T-helper 17 cell (primary cell): ENCODE results near the gene TMEM11. TPM values are rescaled to one million over a fixed set of nuclear protein-coding genes. Genes with fewer than 3 reads are reported as not detected.

Experiments used
- ATAC-seq: fragments of 150-1000 bp; cut with Tn5 transposase; 2 replicates; pipeline ENCODE4 v1.10.0; 2021; ENCODE audit warnings: mild to moderate bottlenecking, moderate library complexity
- DNase-seq, 3 donors: peaks; one replicate each; pipeline versions ENCODE4 v3.0.0 to v3.0.0-alpha.2; 2020 to 2021
- H3K9me3 ChIP-seq: one replicate; pipeline ENCODE4 v1.7.0; 2013; ENCODE audit warnings: low read length, mild to moderate bottlenecking; ENCODE audit not compliant: control insufficient read depth, poor library complexity, severe bottlenecking
- H3K27ac Mint-ChIP-seq: one replicate; pipeline ENCODE4 v1.8.0; 2022; ENCODE audit warnings: mild to moderate bottlenecking, moderate library complexity, mixed read lengths
- H3K27me3 Mint-ChIP-seq: one replicate; pipeline ENCODE4 v1.8.0; 2022; ENCODE audit warnings: mixed read lengths
- H3K36me3 Mint-ChIP-seq: one replicate; pipeline ENCODE4 v1.8.0; 2022; ENCODE audit warnings: low read depth, mixed read lengths
- H3K4me1 Mint-ChIP-seq: one replicate; pipeline ENCODE4 v1.8.0; 2022; ENCODE audit warnings: mild to moderate bottlenecking, mixed read lengths
- H3K4me3 Mint-ChIP-seq: one replicate; pipeline ENCODE4 v1.8.0; 2022; ENCODE audit warnings: mild to moderate bottlenecking, moderate library complexity, mixed read lengths
- total RNA-seq, 4 donors: library from RNA in 2 of 4; stranded (reverse) in 2 of 4; gene quantifications; one replicate each; pipeline ENCODE4 v1.2.3 and lab custom pipeline; 2022 to 2026

TMEM11 gene
- total RNA-seq, 2 donors from 2014 or later: 10.3 to 17.2 TPM

DNA sequence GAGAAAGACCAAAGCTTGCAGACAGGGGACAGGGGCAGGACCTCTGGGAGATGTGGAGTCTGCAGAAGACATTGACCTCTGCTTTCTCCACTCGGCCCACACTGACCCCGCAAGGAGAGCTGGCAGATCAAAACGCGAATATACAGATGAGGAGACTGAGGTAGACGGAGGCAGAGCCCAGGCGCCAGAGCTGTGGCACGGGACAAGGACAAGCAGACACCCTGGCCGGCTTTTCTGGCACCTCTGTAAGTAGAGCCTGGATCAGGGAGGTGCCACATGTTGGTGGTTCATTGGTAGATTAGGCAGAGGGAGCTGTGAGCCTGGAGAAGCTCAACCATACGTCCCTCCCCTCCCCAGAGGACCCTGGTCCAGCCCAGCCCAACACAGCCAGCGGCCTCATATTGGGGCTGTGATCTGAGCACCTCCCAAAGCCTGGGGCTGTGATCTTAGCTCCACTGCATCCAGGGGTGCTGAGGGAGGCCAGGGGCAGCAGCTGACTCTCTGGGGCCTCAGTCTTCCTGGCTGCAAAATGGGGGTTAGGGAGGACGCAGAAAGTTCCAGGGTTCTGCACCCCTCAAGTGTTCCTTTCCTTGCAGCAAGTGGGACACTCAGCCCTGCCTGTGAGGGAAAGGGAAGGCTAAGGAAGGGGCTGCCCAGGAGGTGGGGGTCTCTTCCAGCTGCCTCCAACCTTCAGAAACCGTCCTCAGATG, 35.3 kb upstream of the TMEM11 start:
- peak overlapping the region; percentile 81 for H3K27ac Mint-ChIP-seq
- peaks cover 31% of the 10 kb centered on the region for H3K4me1 Mint-ChIP-seq
- H3K4me3 Mint-ChIP-seq: no peak overlapping the region
- H3K9me3 ChIP-seq: no peaks in the 10 kb centered on the region
- H3K27me3 Mint-ChIP-seq: no peaks in the 10 kb centered on the region
- ATAC-seq: no peak
- no peak for DNase-seq
- no peaks in the 10 kb centered on the region for H3K36me3 Mint-ChIP-seq

DNA sequence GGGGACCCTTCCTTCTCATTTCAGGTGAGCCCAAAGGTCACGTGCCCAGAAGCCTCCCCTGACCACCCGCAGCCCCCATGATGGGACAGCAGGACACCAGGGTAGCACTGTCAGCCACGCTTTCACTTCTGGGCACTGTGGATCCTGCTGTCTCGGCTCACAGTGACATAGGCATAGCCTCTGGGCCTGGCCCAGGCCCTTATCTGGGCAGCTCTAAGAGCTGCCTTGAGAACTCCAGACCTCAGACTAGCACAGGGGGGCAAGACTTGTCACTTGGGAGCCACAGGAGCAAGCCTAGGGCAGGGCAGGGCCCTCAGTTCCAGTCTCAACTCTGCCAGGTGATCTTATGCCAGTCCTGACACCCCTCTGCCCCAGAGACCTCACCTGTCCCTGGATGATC, 34.5 kb upstream of the TMEM11 start:
- no peak for ATAC-seq
- Mint-ChIP-seq H3K27ac (peak overlapping the region; percentile 81), H3K36me3 (no peaks in the 10 kb centered on the region), H3K4me3 (no peak overlapping the region), H3K4me1 (peaks cover 28% of the 10 kb centered on the region), H3K27me3 (no peaks in the 10 kb centered on the region)
- H3K9me3 ChIP-seq: no peaks in the 10 kb centered on the region
- no peak for DNase-seq

DNA sequence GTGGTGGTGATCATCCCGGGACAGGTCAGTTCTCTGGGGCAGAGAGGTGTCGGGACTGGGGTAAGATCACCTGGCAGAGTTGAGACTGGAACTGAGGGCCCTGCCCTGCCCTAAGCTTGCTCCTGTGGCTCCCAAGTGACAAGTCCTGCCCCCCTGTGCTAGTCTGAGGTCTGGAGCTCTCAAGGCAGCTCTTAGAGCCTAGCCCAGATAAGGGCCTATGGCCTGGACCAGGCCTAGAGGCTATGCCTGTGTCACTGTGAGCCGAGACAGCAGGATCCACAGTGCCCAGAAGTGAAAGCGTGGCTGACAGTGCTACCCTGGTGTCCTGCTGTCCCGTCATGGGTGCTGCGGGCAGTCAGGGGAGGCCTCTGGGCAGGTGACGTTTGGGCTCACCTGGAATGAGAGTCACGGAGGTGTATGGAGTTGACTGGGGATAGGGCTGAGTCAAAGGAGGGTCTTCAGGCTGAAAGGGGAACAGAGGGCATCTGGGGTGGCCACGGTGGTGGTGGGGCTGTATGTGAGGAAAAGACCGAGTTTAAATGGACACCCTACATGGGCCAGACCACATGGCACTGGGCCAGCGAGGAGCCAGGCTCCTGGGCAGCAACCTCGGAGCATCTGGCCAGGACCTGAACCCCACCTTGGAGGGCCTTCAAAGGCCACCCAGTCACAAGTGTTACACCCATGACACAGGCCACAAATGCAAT, 33.7 kb upstream of the TMEM11 start:
- ATAC-seq (no peak), DNase-seq (no peak)
- no peaks in the 10 kb centered on the region for H3K36me3 Mint-ChIP-seq
- H3K27ac Mint-ChIP-seq: peak overlapping the region; percentile 81
- H3K4me3 Mint-ChIP-seq: no peak overlapping the region
- H3K4me1 Mint-ChIP-seq: peaks cover 28% of the 10 kb centered on the region
- no peaks in the 10 kb centered on the region for H3K9me3 ChIP-seq
- H3K27me3 Mint-ChIP-seq: no peaks in the 10 kb centered on the region

DNA sequence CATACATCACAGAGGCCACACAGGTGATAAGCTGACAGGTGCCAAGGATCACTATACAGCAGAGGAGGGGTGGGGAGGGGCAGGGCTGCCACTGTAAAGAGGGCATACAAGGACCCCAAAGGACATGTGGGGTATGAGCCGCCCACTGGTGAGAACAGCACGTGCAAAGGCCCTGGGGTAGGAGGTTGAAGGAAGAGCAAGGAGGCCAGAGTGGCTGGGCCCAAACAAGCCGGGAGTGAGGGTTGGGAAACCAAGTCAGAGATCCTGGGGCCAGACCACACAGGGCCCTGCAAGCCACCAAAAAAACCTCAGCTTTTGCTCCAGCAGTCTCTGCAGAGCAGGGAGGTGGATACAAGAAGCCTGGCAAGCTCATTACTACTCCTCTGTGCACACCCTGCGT, 32.7 kb upstream of the TMEM11 start:
- Mint-ChIP-seq H3K4me1 (peaks cover 20% of the 10 kb centered on the region), H3K36me3 (no peaks in the 10 kb centered on the region), H3K4me3 (no peak overlapping the region), H3K27me3 (no peaks in the 10 kb centered on the region), H3K27ac (no peak overlapping the region)
- no peaks in the 10 kb centered on the region for H3K9me3 ChIP-seq
- DNase-seq (no peak), ATAC-seq (no peak)

GRCh38 chr17:21245639-21246084, 31.7 kb upstream of the TMEM11 start:
- H3K4me1 Mint-ChIP-seq: peaks cover 20% of the 10 kb centered on the region
- ATAC-seq (no peak), DNase-seq (no peak)
- H3K36me3 Mint-ChIP-seq: no peaks in the 10 kb centered on the region
- no peak overlapping the region for H3K4me3 Mint-ChIP-seq
- no peak overlapping the region for H3K27ac Mint-ChIP-seq
- no peaks in the 10 kb centered on the region for H3K27me3 Mint-ChIP-seq
- no peaks in the 10 kb centered on the region for H3K9me3 ChIP-seq

DNA sequence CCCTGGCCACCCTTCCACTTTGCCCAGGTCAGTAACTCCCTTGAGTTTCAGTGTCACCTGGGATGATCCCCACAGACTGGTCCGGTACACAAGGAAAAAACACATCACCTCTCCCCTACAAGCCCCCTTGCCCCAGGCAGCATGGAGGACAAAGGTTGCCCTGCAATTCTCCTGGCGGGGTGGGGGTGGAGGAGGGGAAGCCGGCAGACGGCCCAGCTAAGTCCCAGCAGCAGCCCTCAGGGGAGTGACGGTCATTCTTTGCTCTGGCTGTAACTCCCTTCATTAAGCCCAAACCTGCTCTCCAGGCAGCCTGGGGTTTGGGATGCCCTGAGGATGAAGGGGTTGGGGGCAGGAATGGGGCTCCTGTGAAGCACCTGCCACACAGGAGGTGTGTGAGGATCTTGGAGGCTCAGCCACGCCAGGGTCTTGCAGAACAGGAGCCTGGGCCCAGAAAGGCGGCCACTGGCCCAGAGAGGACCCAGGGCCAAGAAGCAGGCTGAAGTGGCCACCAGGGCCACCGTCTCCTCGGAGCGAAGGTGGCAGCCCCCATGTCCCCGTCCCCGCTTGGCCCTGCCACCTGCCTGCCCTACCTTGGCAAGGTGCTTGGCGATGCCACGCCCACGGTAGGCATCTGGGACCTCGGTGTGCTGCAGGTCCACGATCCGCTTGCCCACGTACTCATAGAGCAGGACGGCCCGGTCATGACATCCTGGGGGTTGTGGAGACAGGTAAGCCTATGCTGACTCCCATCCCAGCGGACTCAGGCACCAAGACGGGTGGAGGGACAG, 29.7 kb upstream of the TMEM11 start:
- ATAC-seq: no peak
- no peak for DNase-seq
- Mint-ChIP-seq H3K27me3 (no peaks in the 10 kb centered on the region), H3K27ac (no peak overlapping the region), H3K36me3 (no peaks in the 10 kb centered on the region), H3K4me1 (peaks cover 9% of the 10 kb centered on the region), H3K4me3 (no peak overlapping the region)
- H3K9me3 ChIP-seq: no peaks in the 10 kb centered on the region

- H3K9me3 ChIP-seq: no peaks in the 10 kb centered on the region
- Mint-ChIP-seq H3K36me3 (no peaks in the 10 kb centered on the region), H3K27me3 (no peaks in the 10 kb centered on the region), H3K27ac (no peak overlapping the region), H3K4me3 (no peak overlapping the region), H3K4me1 (peaks cover 6% of the 10 kb centered on the region)
- no peak for DNase-seq
- ATAC-seq: no peak
Observed at GRCh38 chr17:21242780-21243515, 29.0 kb upstream of the TMEM11 start.

GRCh38 chr17:21242026-21242697, 28.2 kb upstream of the TMEM11 start:
- DNase-seq: no peak
- H3K36me3 Mint-ChIP-seq: no peaks in the 10 kb centered on the region
- H3K4me3 Mint-ChIP-seq: no peak overlapping the region
- no peaks in the 10 kb centered on the region for H3K27me3 Mint-ChIP-seq
- H3K9me3 ChIP-seq: no peaks in the 10 kb centered on the region
- H3K27ac Mint-ChIP-seq: no peak overlapping the region
- no peak for ATAC-seq
- peaks cover 4% of the 10 kb centered on the region for H3K4me1 Mint-ChIP-seq

DNA sequence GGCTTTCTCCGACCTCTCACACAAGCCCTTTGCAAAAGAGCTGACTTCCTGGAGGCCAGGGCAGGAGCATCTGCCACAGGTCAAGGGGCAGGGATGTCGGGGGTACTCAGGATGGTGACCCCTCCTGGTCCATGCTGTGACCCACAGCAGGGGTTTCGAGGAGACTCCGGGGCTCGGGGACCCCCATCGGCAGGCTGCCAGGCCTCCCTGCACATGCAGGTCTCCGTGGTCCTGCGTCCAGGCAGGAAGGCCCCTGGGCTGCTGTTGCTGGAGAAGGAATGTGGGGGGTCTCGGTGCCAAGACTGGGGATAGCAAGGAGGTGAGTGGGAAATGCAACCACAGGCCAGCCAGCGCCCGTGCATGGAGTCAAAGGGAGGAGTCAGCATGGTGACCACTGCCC, 27.6 kb upstream of the TMEM11 start:
- DNase-seq (no peak), ATAC-seq (no peak)
- H3K27ac Mint-ChIP-seq: no peak overlapping the region
- no peaks in the 10 kb centered on the region for H3K36me3 Mint-ChIP-seq
- peaks cover 4% of the 10 kb centered on the region for H3K4me1 Mint-ChIP-seq
- H3K27me3 Mint-ChIP-seq: no peaks in the 10 kb centered on the region
- no peaks in the 10 kb centered on the region for H3K9me3 ChIP-seq
- no peak overlapping the region for H3K4me3 Mint-ChIP-seq

DNA sequence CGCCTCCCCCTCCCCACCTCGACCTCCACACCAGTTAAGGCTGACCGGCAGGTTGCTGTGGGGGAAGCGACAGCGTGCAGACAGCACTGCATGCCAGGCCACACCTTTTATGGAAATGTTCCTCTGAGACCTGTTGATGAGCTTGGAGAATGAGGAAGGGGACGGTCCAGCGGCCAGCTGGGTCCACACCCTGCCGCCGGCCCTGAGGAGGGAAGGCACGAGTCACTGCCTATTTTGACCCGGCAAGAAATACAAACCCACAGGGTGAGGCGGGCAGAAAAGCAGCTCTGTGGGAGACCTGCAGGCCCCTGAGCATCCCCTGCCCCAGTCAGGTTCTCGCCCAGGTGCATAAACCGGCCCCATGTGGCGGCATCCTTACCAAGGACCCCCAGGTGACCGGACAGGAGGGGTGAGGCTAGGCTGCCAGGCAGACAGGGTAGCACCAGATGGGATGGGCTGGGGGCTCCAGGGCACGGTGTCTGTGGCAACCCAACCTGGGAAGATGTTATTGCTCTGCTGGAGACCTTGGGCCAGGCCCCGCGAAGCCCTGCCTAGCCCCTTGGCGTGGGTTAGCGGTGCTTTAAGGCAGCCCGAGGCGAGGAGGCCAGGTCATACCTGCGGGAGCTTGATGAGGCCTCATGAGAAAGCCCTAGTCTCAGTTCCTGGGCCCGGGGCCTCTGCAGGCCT, 26.6 kb upstream of the TMEM11 start:
- DNase-seq (no peak), ATAC-seq (no peak)
- Mint-ChIP-seq H3K27me3 (no peaks in the 10 kb centered on the region), H3K4me1 (peaks cover 2% of the 10 kb centered on the region), H3K27ac (no peak overlapping the region), H3K36me3 (no peaks in the 10 kb centered on the region), H3K4me3 (no peak overlapping the region)
- H3K9me3 ChIP-seq: no peaks in the 10 kb centered on the region

DNA sequence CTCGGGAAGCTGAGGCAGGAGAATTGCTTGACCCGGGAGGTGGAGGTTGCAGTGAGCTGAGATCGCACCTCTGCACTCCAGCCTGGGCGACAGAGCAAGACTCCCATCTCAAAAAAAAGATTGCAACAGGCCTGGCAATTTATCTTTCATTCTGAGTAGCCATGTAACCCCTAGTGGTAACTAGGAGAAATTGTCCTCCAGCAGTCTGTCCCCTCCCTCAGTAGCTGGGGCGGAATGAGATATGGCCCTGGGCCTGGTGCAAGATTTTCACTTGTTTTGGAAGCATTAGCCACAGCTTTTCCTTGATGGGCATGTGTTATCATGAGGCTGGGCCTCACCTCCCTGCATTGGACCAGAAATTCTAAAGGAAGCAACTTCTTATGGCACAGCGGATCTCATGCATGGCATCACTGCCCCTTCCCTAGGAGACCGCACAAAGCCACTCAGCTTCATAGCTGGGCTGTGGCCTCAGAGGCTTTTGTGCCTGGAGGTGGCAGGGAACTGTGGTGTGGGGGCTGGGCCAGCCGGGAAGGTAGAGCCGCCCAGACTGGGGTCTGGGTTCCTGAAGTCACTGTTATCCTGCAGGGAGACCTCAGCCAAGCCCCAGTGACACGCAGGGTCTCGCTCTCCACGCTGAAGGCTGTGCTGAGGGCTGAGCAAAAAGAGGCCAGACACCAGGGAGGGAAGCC, 25.9 kb upstream of the TMEM11 start:
- no peaks in the 10 kb centered on the region for H3K9me3 ChIP-seq
- Mint-ChIP-seq H3K4me1 (peaks cover 1% of the 10 kb centered on the region), H3K4me3 (no peak overlapping the region), H3K27ac (no peak overlapping the region), H3K27me3 (no peaks in the 10 kb centered on the region), H3K36me3 (no peaks in the 10 kb centered on the region)
- ATAC-seq (peak; percentile 51), DNase-seq (no peak)

DNA sequence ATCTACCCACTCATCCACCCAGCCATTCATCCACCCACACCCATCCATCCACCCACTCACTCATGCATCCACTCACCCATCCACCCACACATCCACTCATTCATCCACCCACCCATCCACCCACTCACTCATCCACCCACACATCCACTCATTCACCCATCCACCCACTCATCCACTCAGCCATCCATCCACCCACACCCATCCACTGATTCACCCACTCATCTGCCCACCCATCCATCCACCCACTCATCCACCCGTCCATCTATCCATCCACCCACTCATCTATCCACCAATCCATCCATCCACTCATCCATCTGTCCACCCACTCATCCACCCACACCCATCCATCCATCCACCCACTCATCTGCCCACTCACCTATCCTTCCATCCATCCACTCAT, 22.0 kb upstream of the TMEM11 start:
- H3K27ac Mint-ChIP-seq: no peak overlapping the region
- no peaks in the 10 kb centered on the region for H3K9me3 ChIP-seq
- H3K4me1 Mint-ChIP-seq: no peaks in the 10 kb centered on the region
- ATAC-seq (no peak), DNase-seq (no peak)
- no peaks in the 10 kb centered on the region for H3K36me3 Mint-ChIP-seq
- no peak overlapping the region for H3K4me3 Mint-ChIP-seq
- no peaks in the 10 kb centered on the region for H3K27me3 Mint-ChIP-seq
